Osteocyte (in vitro differentiated cells): ENCODE measurements around the gene SPDYE2. TPM values are rescaled to one million over a fixed set of nuclear protein-coding genes. Genes with fewer than 3 reads are reported as not detected.
A peak's percentile ranks its signal among the peaks of the same experiment; 100 is the strongest.
"Not testable (repeated sequence)": the region's sequence is repeated elsewhere in the genome, so short reads cannot be mapped to it uniquely, and the experiment has no call there.

Experiments used
- DNase-seq: peaks from one replicate; pipeline ENCODE4 v3.0.0; 2021; ENCODE audit warnings: mixed read lengths; ENCODE audit not compliant: unreplicated experiment; ENCODE audit errors: extremely low spot score
- H3K27ac Mint-ChIP-seq: one replicate; pipeline ENCODE4 v1.8.0; 2021; ENCODE audit warnings: mild to moderate bottlenecking, mixed read lengths; ENCODE audit not compliant: unreplicated experiment
- H3K27me3 Mint-ChIP-seq: one replicate; pipeline ENCODE4 v1.8.0; 2021; ENCODE audit warnings: mixed read lengths; ENCODE audit not compliant: unreplicated experiment
- H3K36me3 Mint-ChIP-seq: one replicate; pipeline ENCODE4 v1.8.0; 2021; ENCODE audit warnings: mixed read lengths; ENCODE audit not compliant: unreplicated experiment
- H3K4me1 Mint-ChIP-seq: one replicate; pipeline ENCODE4 v1.8.0; 2021; ENCODE audit warnings: mixed read lengths; ENCODE audit not compliant: unreplicated experiment
- H3K4me3 Mint-ChIP-seq: one replicate; pipeline ENCODE4 v1.8.0; 2021; ENCODE audit warnings: mild to moderate bottlenecking, moderate library complexity, mixed read lengths; ENCODE audit not compliant: unreplicated experiment
- H3K9me3 Mint-ChIP-seq: one replicate; pipeline ENCODE4 v1.8.0; 2021; ENCODE audit warnings: mixed read lengths; ENCODE audit not compliant: unreplicated experiment
- total RNA-seq: library from RNA; stranded (reverse); gene quantifications from 2 replicates; pipeline ENCODE4 v1.2.1, GENCODE V29; 2021

SPDYE2 gene
- total RNA-seq, 1 donor from 2014 or later = not detected

DNA sequence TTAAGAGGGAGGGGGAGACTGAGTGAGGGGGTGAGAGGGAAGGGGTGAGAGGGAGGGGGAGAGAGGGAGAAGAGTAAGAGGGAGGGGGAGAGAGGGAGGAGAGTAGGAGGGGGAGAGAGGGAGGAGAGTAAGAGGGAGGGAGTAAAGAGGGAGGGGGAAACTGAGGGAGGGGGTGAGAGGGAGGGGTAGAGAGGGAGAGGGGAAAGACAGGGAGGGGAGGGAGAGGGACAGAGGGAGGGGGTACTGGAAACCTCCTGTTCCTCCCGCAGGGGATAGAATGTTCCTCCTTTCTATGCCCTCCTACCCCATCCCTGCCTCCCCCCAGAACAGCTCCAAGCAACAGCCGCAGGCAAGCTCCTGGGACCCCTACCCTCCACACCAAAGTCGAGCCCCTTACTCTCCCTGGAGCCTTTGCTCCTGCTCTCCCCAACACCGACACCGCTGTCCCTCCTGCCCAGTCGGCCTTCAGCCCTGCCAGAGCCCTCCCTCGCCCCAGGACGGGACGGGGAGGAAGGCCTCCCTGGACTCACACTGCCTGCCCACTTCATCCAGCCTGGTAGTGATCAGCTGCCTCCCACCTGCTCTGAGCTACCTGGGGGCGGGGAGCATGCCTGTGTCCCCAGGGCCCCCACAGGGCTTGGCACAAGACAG lies 60.8 kb downstream of the SPDYE2 start:
- not testable (repeated sequence) for H3K4me3 Mint-ChIP-seq, H3K36me3 Mint-ChIP-seq, H3K4me1 Mint-ChIP-seq, H3K27me3 Mint-ChIP-seq, H3K9me3 Mint-ChIP-seq
- DNase-seq = peak; percentile 73
- H3K27ac Mint-ChIP-seq = peak overlapping the region; percentile 34

Other genes starting within 250 kb of the SPDYE2 start
- gene SPDYE6, start 194.8 kb upstream of the SPDYE2 start, total RNA-seq = not detected in 2 replicates
- 30.1 and 32.2 TPM in 2 replicates for gene PRKRIP1, start 154.9 kb upstream of the SPDYE2 start, total RNA-seq
- 46.3 and 47.8 TPM in 2 replicates for gene ORAI2, start 117.7 kb upstream of the SPDYE2 start, total RNA-seq
- 11.9 and 13.9 TPM in 2 replicates for gene ALKBH4, start 86.4 kb upstream of the SPDYE2 start, total RNA-seq
- gene LRWD1, start 86.2 kb upstream of the SPDYE2 start, total RNA-seq = 20.1 and 22.1 TPM in 2 replicates
- gene POLR2J, start 72.3 kb upstream of the SPDYE2 start, total RNA-seq = 45.2 and 45.4 TPM in 2 replicates
- 7.4 and 11.7 TPM in 2 replicates for gene RASA4B, start 33.4 kb upstream of the SPDYE2 start, total RNA-seq
- 7.9 and 11.0 TPM in 2 replicates for gene UPK3BL2, start 7.5 kb upstream of the SPDYE2 start, total RNA-seq
- gene POLR2J3, start 21.4 kb downstream of the SPDYE2 start, total RNA-seq = 24.1 and 27.1 TPM in 2 replicates
- 26.1 and 27.0 TPM in 2 replicates for gene RASA4, start 65.5 kb downstream of the SPDYE2 start, total RNA-seq
- 16.4 and 20.6 TPM in 2 replicates for gene UPK3BL1, start 91.6 kb downstream of the SPDYE2 start, total RNA-seq
- gene SPDYE2B, start 99.1 kb downstream of the SPDYE2 start, total RNA-seq = not detected in 2 replicates
- 6.5 and 6.7 TPM in 2 replicates for gene POLR2J2, start 120.4 kb downstream of the SPDYE2 start, total RNA-seq
- gene FAM185A, start 197.8 kb downstream of the SPDYE2 start, total RNA-seq = 6.8 and 7.8 TPM in 2 replicates